CD4-positive, alpha-beta T cell (primary cell): ENCODE results near the gene PTGES3. TPM values are rescaled to one million over a fixed set of nuclear protein-coding genes. Genes with fewer than 3 reads are reported as not detected.

Experiments
- ATAC-seq: fragments of 200-7000 bp; cut with Tn5 transposase; one replicate; pipeline ENCODE4 v1.10.0; 2022; ENCODE audit warnings: mild to moderate bottlenecking; ENCODE audit not compliant: poor library complexity
- CTCF ChIA-PET: fragments of 350-600 bp; sonication (Branson Sonifier 250); formaldehyde crosslinking; loops from one replicate; lab custom pipeline; 2021; ENCODE audit warnings: antibody characterized with exemption, inconsistent platforms; lab: Charles Lee
- POLR2A ChIA-PET: fragments of 350-600 bp; sonication (Branson Sonifier 250); formaldehyde crosslinking; loops from one replicate; lab custom pipeline; 2021; ENCODE audit warnings: antibody characterized with exemption, inconsistent platforms; lab: Charles Lee
- DNase-seq, 14 experiments: peaks; one replicate each; pipeline ENCODE4 v3.0.0-alpha.2; 2013 to 2020; ENCODE audit warnings: mixed read lengths in 2 of 14
- H3K27ac ChIP-seq, 2 donors: one replicate each; pipeline versions ENCODE4 v1.5.1 to v1.7.0; 2013; ENCODE audit warnings: low read length in 2 of 2, low read depth in 1 of 2, mild to moderate bottlenecking in 1 of 2
- H3K27me3 ChIP-seq, 2 experiments: 1 replicate in 1 of 2; 2 replicates in 1 of 2; pipeline versions ENCODE4 v1.6.1 to v1.7.0; 2013; ENCODE audit warnings: low read length in 2 of 2, control low read depth in 1 of 2, mild to moderate bottlenecking in 1 of 2, moderate library complexity in 1 of 2; ENCODE audit not compliant: insufficient read depth in 2 of 2, control insufficient read depth in 1 of 2
- H3K36me3 ChIP-seq: one replicate; pipeline ENCODE4 v1.6.1; 2013; ENCODE audit warnings: low read length, control low read depth; ENCODE audit not compliant: insufficient read depth
- H3K4me1 ChIP-seq: one replicate; pipeline ENCODE4 v1.6.1; 2013; ENCODE audit warnings: low read length, control low read depth; ENCODE audit not compliant: insufficient read depth
- H3K4me3 ChIP-seq: one replicate; pipeline ENCODE4 v1.5.1; 2013; ENCODE audit warnings: mild to moderate bottlenecking, low read length, moderate library complexity
- H3K9me3 ChIP-seq, 2 experiments: 1 replicate in 1 of 2; 2 replicates in 1 of 2; pipeline versions ENCODE4 v1.6.1 to v1.7.0; 2013; ENCODE audit warnings: low read length in 2 of 2, mild to moderate bottlenecking in 2 of 2, control low read depth in 1 of 2, moderate library complexity in 1 of 2; ENCODE audit not compliant: control insufficient read depth in 1 of 2, insufficient read depth in 1 of 2
- H3K27ac Mint-ChIP-seq: one replicate; pipeline ENCODE4 v1.8.0; 2020; ENCODE audit warnings: mixed read lengths
- H3K27me3 Mint-ChIP-seq: one replicate; pipeline ENCODE4 v1.8.0; 2021; ENCODE audit warnings: mixed read lengths
- H3K36me3 Mint-ChIP-seq: one replicate; pipeline ENCODE4 v1.8.0; 2021; ENCODE audit warnings: low read depth, mixed read lengths
- H3K4me1 Mint-ChIP-seq: one replicate; pipeline ENCODE4 v1.8.0; 2021; ENCODE audit warnings: low read depth, mixed read lengths
- H3K4me3 Mint-ChIP-seq: one replicate; pipeline ENCODE4 v1.8.0; 2020; ENCODE audit warnings: mild to moderate bottlenecking, mixed read lengths
- H3K9me3 Mint-ChIP-seq: one replicate; pipeline ENCODE4 v1.8.0; 2020; ENCODE audit warnings: mixed read lengths
- CTCF ChIP-seq: fragments of 200-600 bp; IDR thresholded peaks from one replicate; pipeline ENCODE4 v1.8.0; 2022; ENCODE audit warnings: antibody characterized with exemption, mild to moderate bottlenecking
- intact Hi-C, 2 experiments: fragments of 100-400 bp; cut with DNase I in 1 of 2; cut with micrococcal nuclease in 1 of 2; formaldehyde crosslinking; loops; one replicate each; pipeline versions ENCODE4 v1.15.1 to v1.9.0; 2023 to 2025; cut with DNase I, micrococcal nuclease
- total RNA-seq, 174 experiments: library from RNA in 2 of 174; stranded (reverse) in 2 of 174; gene quantifications; one replicate each; pipeline ENCODE4 v1.2.3 and lab custom pipeline; 2021 to 2026

PTGES3 gene
- total RNA-seq, 2 experiments from 2014 or later = 146 to 154 TPM

- CTCF ChIA-PET = interaction anchor here (0.8 to 3.7 kb wide), 26 partner anchors 9 to 662 kb away, joined by 3 to 30 read pairs (median 6); partner anchors contain the start of genes ATP5F1B, NACA, PTGES3 and RAB5B
- DNase-seq (peak; percentile 63 to 92 (median 78)), ATAC-seq (peak; percentile 67)
- Mint-ChIP-seq H3K9me3 (no peaks in the 10 kb centered on the region), H3K27me3 (no peaks in the 10 kb centered on the region), H3K27ac (peak overlapping the region; percentile 98), H3K36me3 (peaks cover 56% of the 10 kb centered on the region), H3K4me3 (peak overlapping the region; percentile 94), H3K4me1 (peaks cover 74% of the 10 kb centered on the region)
- Histone ChIP-seq H3K4me1 (peaks cover 59% of the 10 kb centered on the region), H3K9me3 (no peaks in the 10 kb centered on the region), H3K36me3 (peaks cover 36% of the 10 kb centered on the region), H3K27me3 (no peaks in the 10 kb centered on the region), H3K27ac (peak overlapping the region; percentile 56 to 84), H3K4me3 (peak overlapping the region; percentile 76)
- TF ChIP-seq CTCF = no peak
- POLR2A ChIA-PET = interaction anchor here (0.7 to 9.4 kb wide), 28 partner anchors 10 to 708 kb away, joined by 3 to 139 read pairs (median 6); partner anchors contain the start of genes ATP5F1B, CNPY2, CS and ESYT1
- intact Hi-C loops = loop anchor here (1.0 to 10.0 kb wide), 8 partner anchors 10 to 821 kb away; partner anchors contain the start of genes APOF (in 1 of the 2), DGKA (in 1 of the 2), NAB2 (in 1 of the 2) and ORMDL2 (in 1 of the 2)
Measured at GRCh38 chr12:56635806-56636674, 52.0 kb downstream of the PTGES3 start.

- peaks cover 53% of the 10 kb centered on the region for H3K36me3 Mint-ChIP-seq
- no peaks in the 10 kb centered on the region for H3K9me3 Mint-ChIP-seq
- H3K4me3 Mint-ChIP-seq = peak overlapping the region; percentile 94
- peak overlapping the region; percentile 76 for H3K4me3 ChIP-seq
- CTCF ChIA-PET = interaction anchor here (1.2 to 3.7 kb wide), 10 partner anchors 11 to 121 kb away, joined by 3 to 30 read pairs (median 12); partner anchors contain the start of genes ATP5F1B and PTGES3
- H3K27me3 ChIP-seq = no peaks in the 10 kb centered on the region
- H3K27ac ChIP-seq = peak overlapping the region; percentile 56 to 84
- peaks cover 27% of the 10 kb centered on the region for H3K36me3 ChIP-seq
- H3K27ac Mint-ChIP-seq = peak overlapping the region; percentile 98
- DNase-seq (peak; percentile 35 to 81 (median 56)), ATAC-seq (peak; percentile 12)
- H3K9me3 ChIP-seq = no peaks in the 10 kb centered on the region
- intact Hi-C loops = loop anchor here in 1 of 2 experiments (5.0 to 10.0 kb wide), 3 partner anchors 273 to 820 kb away; partner anchors contain the start of genes APOF, NAB2, ORMDL2 and SARNP
- TF ChIP-seq CTCF = no peak
- H3K27me3 Mint-ChIP-seq = no peaks in the 10 kb centered on the region
- H3K4me1 ChIP-seq = peaks cover 68% of the 10 kb centered on the region
- H3K4me1 Mint-ChIP-seq = peaks cover 83% of the 10 kb centered on the region
- POLR2A ChIA-PET = interaction anchor here (0.6 to 9.4 kb wide), 15 partner anchors 10 to 707 kb away, joined by 3 to 139 read pairs (median 7); partner anchors contain the start of genes ATP5F1B, CNPY2, GLS2 and NACA
Measured at GRCh38 chr12:56634837-56635791, 53.0 kb downstream of the PTGES3 start.
